Small intestine (tissue), 7 donors: ENCODE data around the gene ACOX2. TPM values are rescaled to one million over a fixed set of nuclear protein-coding genes. Genes with fewer than 3 reads are reported as not detected.
A peak's percentile ranks its signal among the peaks of the same experiment; 100 is the strongest.
"Not testable (repeated sequence)": the region's sequence is repeated elsewhere in the genome, so short reads cannot be mapped to it uniquely, and the experiment has no call there.

Experiments used
- DNase-seq, 2 donors: peaks; one replicate each; pipeline versions ENCODE4 v3.0.0 to v3.0.0-alpha.2; 2013
- FAIRE-seq: peaks from 2 replicates; lab custom pipeline; 2012; peaks lifted over from hg19 to GRCh38; lab: Jason Lieb, UNC
- H3K27ac ChIP-seq, 3 donors: one replicate each; pipeline ENCODE4 v1.5.1; 2013; ENCODE audit warnings: low read length in 2 of 3, mild to moderate bottlenecking in 2 of 3, control low read depth in 1 of 3, inconsistent platforms in 1 of 3, low read depth in 1 of 3, moderate library complexity in 1 of 3
- H3K27me3 ChIP-seq, 3 donors: one replicate each; pipeline ENCODE4 v1.6.1; 2013; ENCODE audit warnings: low read length in 3 of 3, inconsistent platforms in 1 of 3; ENCODE audit not compliant: control insufficient read depth in 3 of 3, insufficient read depth in 3 of 3
- H3K36me3 ChIP-seq, 3 donors: one replicate each; pipeline ENCODE4 v1.6.1; 2013; ENCODE audit warnings: low read length in 3 of 3, inconsistent platforms in 1 of 3, low read depth in 1 of 3, mild to moderate bottlenecking in 1 of 3, moderate library complexity in 1 of 3; ENCODE audit not compliant: control insufficient read depth in 3 of 3, insufficient read depth in 2 of 3
- H3K4me1 ChIP-seq, 3 donors: one replicate each; pipeline ENCODE4 v1.6.1; 2013; ENCODE audit warnings: low read length in 2 of 3, inconsistent platforms in 1 of 3, low read depth in 1 of 3, mild to moderate bottlenecking in 1 of 3, moderate library complexity in 1 of 3; ENCODE audit not compliant: control insufficient read depth in 3 of 3, insufficient read depth in 2 of 3
- H3K4me3 ChIP-seq, 3 donors: one replicate each; pipeline ENCODE4 v1.5.1; 2013; ENCODE audit warnings: low read length in 3 of 3, control low read depth in 1 of 3, inconsistent platforms in 1 of 3, low read depth in 1 of 3, mild to moderate bottlenecking in 1 of 3, moderate library complexity in 1 of 3
- H3K9me3 ChIP-seq, 2 donors: one replicate each; pipeline ENCODE4 v1.6.1; 2013; ENCODE audit warnings: low read depth in 1 of 2, low read length in 1 of 2; ENCODE audit not compliant: control insufficient read depth in 2 of 2, insufficient read depth in 1 of 2
- WGBS, 3 donors: extraction: QIAGEN DNeasy Blood & Tissue Kit; methylation state at CpG; one replicate each; pipeline ENCODE4 v1.1.7; 2013; 5-methylcytosine and 5-hydroxymethylcytosine counted together
- polyA plus RNA-seq, 4 donors: library from polyadenylated mRNA; stranded (reverse) in 3 of 4; unstranded in 1 of 4; fragments of 200-250 nt in 3 of 4; fragments of 120-200 nt in 1 of 4; gene quantifications; one replicate each; pipeline versions ENCODE4 v1.2.1 to v1.2.3, GENCODE V29; 2013
- donor health status: healthy with polysubstance abuse.
- donor health status: control.
- donor health status: control.
- donor health status: Bipolar disorder and iron deficiency.
- donor health status: healthy.

Gene ACOX2
- polyA plus RNA-seq, 4 donors = 34.5 to 156 (median 89.0) TPM

DNA sequence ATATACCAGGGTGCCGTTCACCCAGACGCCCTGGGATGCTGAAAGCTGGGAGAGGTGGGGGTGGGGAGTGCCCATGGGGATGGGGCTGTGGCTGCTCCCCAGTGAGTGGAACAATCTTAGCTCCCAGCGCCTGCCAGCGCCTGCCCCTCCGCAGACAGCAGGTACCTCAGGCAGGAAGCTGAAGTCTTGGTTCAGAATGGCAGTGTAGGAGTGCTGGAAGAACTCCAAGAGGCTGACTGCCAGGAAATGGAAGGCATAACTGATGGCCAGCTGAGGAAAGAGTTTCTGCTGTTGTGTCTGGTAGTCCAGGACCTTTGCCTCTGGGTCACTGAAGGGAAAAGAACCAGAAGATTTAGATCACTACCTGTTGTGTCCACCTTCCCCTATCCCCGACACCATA, 8.4 kb downstream of the ACOX2 start:
- WGBS, 3 donors = 45 to 51% (median 48%) methylated on average over 6 of the region's 6 CpGs
- Histone ChIP-seq H3K9me3 (peaks cover 0 to 5% of the 10 kb centered on the region in 2 donors), H3K4me3 (no peak overlapping the region), H3K27ac (no peak overlapping the region), H3K4me1 (peaks cover 0 to 27% (median 0%) of the 10 kb centered on the region in 3 donors), H3K36me3 (peaks cover 0 to 79% (median 13%) of the 10 kb centered on the region in 3 donors), H3K27me3 (no peaks in the 10 kb centered on the region)
- FAIRE-seq (no peak), DNase-seq (no peak)

DNA sequence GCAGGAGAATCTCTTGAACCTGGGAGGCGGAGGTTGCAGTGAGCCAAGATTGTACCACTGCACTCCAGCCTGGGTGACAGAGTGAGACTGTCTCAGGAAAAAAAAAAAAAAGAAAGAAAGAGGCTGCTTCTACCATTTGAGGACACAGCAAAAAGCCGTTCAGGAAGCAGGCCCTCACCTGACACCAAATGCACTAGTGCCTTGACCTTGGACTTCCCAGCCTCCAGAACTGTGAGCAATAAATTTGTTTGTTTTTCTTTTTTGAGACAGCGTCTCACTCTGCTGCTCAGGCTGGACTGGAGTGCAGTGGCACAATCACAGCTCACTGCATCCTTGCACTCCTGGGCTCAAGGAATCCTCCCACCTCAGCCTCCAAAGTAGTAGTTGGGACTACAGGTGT, 9.6 kb downstream of the ACOX2 start:
- not testable (repeated sequence) for FAIRE-seq, H3K27me3 ChIP-seq, H3K9me3 ChIP-seq, H3K27ac ChIP-seq, H3K4me3 ChIP-seq, DNase-seq
- H3K4me1 ChIP-seq = peaks cover 0 to 25% (median 0%) of the 10 kb centered on the region in 3 donors
- H3K36me3 ChIP-seq = peaks cover under 1 to 75% (median 16%) of the 10 kb centered on the region in 3 donors
- 81 to 89% (median 82%) methylated on average over 3 of the region's 3 CpGs for WGBS, 3 donors

GRCh38 chr3:58526515-58526957, 10.5 kb downstream of the ACOX2 start:
- H3K4me3 ChIP-seq = no peak overlapping the region
- WGBS, 3 donors = 79 to 80% (median 80%) methylated on average over 7 of the region's 7 CpGs
- FAIRE-seq (no peak), DNase-seq (peak in 1 of 2 donors; percentile 18)
- H3K27me3 ChIP-seq = no peaks in the 10 kb centered on the region
- H3K27ac ChIP-seq = no peak overlapping the region
- peaks cover 5 to 78% (median 19%) of the 10 kb centered on the region in 3 donors for H3K36me3 ChIP-seq
- H3K9me3 ChIP-seq = peaks cover 0 to 5% of the 10 kb centered on the region in 2 donors
- H3K4me1 ChIP-seq = peaks cover 0 to 29% (median 0%) of the 10 kb centered on the region in 3 donors

DNA sequence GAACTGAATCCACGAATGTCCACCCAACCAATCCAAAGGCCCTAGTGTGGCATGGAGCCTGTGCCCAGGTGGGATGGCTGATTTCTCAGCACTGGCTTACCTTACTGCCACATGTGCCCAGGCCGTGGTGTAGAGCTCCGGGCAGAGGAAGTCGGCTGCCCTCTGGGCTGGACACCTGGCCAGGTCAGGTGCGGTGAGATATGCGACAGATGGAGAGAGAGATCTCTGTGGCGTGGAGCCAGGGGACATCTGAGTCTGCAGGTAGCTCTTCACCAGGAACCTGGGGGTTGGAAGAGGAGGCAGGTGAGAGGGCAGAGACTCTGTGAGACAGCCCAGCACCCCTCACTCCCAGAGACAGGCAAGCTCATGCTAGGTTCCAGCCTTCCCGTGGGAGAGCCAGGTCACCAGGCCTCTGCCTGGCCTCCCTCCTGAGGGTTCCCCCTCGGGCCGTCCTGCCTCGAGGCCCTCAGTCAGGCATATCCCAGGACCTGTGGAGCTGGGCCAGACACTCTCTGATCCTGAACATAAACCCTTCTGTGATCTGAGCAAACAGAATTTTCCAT, 12.6 kb downstream of the ACOX2 start:
- 91 to 93% (median 91%) methylated on average over 11 of the region's 11 CpGs for WGBS, 3 donors
- Histone ChIP-seq H3K4me1 (peaks cover 0 to 48% (median 0%) of the 10 kb centered on the region in 3 donors), H3K4me3 (no peak overlapping the region), H3K36me3 (peaks cover 5 to 76% (median 16%) of the 10 kb centered on the region in 3 donors), H3K27ac (no peak overlapping the region), H3K9me3 (peaks cover 0 to 5% of the 10 kb centered on the region in 2 donors), H3K27me3 (no peaks in the 10 kb centered on the region)
- DNase-seq = no peak
- FAIRE-seq = no peak

GRCh38 chr3:58522759-58523425, 14.1 kb downstream of the ACOX2 start:
- H3K36me3 ChIP-seq = peaks cover 5 to 74% (median 16%) of the 10 kb centered on the region in 3 donors
- H3K27me3 ChIP-seq = no peaks in the 10 kb centered on the region
- H3K4me1 ChIP-seq = peaks cover 0 to 62% (median 0%) of the 10 kb centered on the region in 3 donors
- FAIRE-seq (no peak), DNase-seq (peak; percentile 17 to 60)
- H3K9me3 ChIP-seq = peaks cover 0 to 5% of the 10 kb centered on the region in 2 donors
- no peak overlapping the region for H3K4me3 ChIP-seq
- peak overlapping the region in 1 of 3 donors; percentile 88 for H3K27ac ChIP-seq
- WGBS, 3 donors = 71 to 83% (median 74%) methylated on average over 5 of the region's 5 CpGs

DNA sequence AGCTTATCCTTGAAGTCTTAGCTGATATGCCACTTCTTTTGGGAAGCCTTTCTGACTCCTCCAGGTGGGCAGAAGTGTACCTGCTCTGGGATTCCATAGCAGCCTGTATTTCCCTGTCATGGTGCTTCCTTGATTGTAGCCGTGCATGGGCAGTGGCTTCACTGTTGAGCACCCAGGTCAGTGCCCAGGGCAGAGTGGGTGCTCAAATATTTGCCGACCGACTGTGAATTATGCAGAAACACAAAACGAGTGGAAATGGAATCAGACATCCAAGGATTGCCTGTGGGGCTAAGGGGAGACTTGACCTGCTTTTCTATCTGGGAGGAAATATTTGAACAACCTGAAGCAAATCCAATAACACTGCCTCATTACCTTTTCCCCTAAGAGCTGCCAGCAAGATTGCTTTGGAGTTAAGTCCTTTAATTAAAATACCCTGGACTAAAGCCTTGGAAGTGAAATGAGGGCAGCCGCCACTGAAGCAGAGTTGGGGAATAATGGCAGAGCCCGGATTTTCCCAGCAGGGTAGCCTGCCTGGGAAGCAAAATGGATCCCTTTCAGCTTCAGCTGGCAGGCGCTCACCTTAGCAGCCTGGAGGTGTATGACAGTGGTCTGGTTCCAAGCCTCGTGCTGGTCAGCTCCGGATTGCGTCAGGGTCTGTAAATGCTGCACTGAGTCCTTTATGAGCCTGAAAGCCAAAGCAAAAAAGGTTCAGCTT, 14.9 kb downstream of the ACOX2 start:
- Histone ChIP-seq H3K36me3 (peaks cover 5 to 71% (median 14%) of the 10 kb centered on the region in 3 donors), H3K4me3 (no peak overlapping the region), H3K27me3 (no peaks in the 10 kb centered on the region), H3K4me1 (peaks cover 0 to 64% (median 0%) of the 10 kb centered on the region in 3 donors), H3K27ac (peak overlapping the region in 1 of 3 donors; percentile 88), H3K9me3 (no peaks in the 10 kb centered on the region)
- WGBS, 3 donors = 83 to 85% (median 85%) methylated on average over 10 of the region's 10 CpGs
- FAIRE-seq (no peak), DNase-seq (peak in 1 of 2 donors; percentile 48)

DNA sequence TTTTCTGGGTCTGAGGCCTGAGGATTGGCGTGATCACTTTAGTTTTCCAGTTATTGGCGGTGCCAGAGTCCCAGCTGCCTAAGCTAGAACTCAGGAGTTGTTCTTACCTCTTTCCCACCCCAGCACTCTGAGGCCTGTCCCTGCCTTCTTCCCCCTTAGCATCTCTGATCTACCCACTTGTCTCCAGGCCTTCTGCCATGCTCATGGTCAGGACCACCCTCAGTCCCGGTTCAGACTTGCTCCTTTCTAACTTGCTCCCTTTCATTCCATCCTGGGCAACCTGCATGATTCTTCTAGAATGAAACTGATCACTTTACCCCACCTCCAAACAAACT, 15.7 kb downstream of the ACOX2 start:
- H3K36me3 ChIP-seq = peaks cover 5 to 70% (median 10%) of the 10 kb centered on the region in 3 donors
- DNase-seq (no peak), FAIRE-seq (no peak)
- no peaks in the 10 kb centered on the region for H3K27me3 ChIP-seq
- H3K4me3 ChIP-seq = no peak overlapping the region
- WGBS, 3 donors = 89 to 94% (median 91%) methylated on average over 3 of the region's 3 CpGs
- H3K27ac ChIP-seq = peak overlapping the region in 1 of 3 donors; percentile 88
- no peaks in the 10 kb centered on the region for H3K9me3 ChIP-seq
- peaks cover 0 to 64% (median 0%) of the 10 kb centered on the region in 3 donors for H3K4me1 ChIP-seq
